NB4 (cell line): ENCODE measurements around the gene SREBF1.

Source experiments
- CTCF ChIP-seq: IDR thresholded peaks from one replicate; pipeline ENCODE4 v1.5.1; 2012; ENCODE audit warnings: low read depth, low read length
- MAX ChIP-seq: IDR thresholded peaks from 2 replicates; pipeline ENCODE4 v1.6.1; 2011; ENCODE audit warnings: low read depth, low read length
- POLR2A ChIP-seq: IDR thresholded peaks from 2 replicates; pipeline ENCODE4 v1.6.1; 2011; ENCODE audit warnings: mild to moderate bottlenecking; ENCODE audit not compliant: insufficient read length; ENCODE audit errors: extremely low read depth

- TF ChIP-seq CTCF (no peak), POLR2A (no peak), MAX (no peak)
Observed at GRCh38 chr17:17871913-17872312, 35.1 kb upstream of the SREBF1 start.
